Thyroid gland (tissue), 4 donors: ENCODE measurements around the gene TMEM14A. TPM values are rescaled to one million over a fixed set of nuclear protein-coding genes. Genes with fewer than 3 reads are reported as not detected.

Experiments used
- DNase-seq, 2 donors: peaks; one replicate each; pipeline ENCODE4 v3.0.0-alpha.2; 2019
- H3K27ac ChIP-seq, 3 donors: fragments of 200-600 bp; sonication (generic); 1 replicate in 2 of 3; 2 replicates in 1 of 3; pipeline ENCODE4 v1.5.1; 2016 to 2019; ENCODE audit warnings: mild to moderate bottlenecking in 1 of 3, moderate library complexity in 1 of 3
- H3K27me3 ChIP-seq: fragments of 200-600 bp; sonication (generic); one replicate; pipeline ENCODE4 v1.5.1; 2019
- H3K36me3 ChIP-seq, 2 donors: fragments of 200-600 bp; sonication (generic); one replicate each; pipeline ENCODE4 v1.5.1; 2016 to 2019
- H3K4me1 ChIP-seq, 2 donors: fragments of 200-600 bp; sonication (generic); one replicate each; pipeline ENCODE4 v1.5.1; 2017 to 2019
- H3K4me3 ChIP-seq, 3 donors: fragments of 200-600 bp; sonication (generic); replicated peaks in 1 of 3; 1 replicate in 2 of 3; 2 replicates in 1 of 3; pipeline ENCODE4 v1.5.1; 2016; ENCODE audit warnings: mild to moderate bottlenecking in 1 of 3
- H3K9me3 ChIP-seq: fragments of 200-600 bp; sonication (generic); one replicate; pipeline ENCODE4 v1.5.1; 2017
- POLR2A ChIP-seq, 2 donors: fragments of 450-650 bp; IDR thresholded peaks; one replicate each; pipeline ENCODE4 v1.6.1; 2017; ENCODE audit warnings: antibody characterized with exemption in 2 of 2, mild to moderate bottlenecking in 2 of 2, moderate library complexity in 1 of 2
- WGBS, 2 donors: methylation state at CpG; one replicate each; pipeline ENCODE4 v1.1.5; 2017; 5-methylcytosine and 5-hydroxymethylcytosine counted together
- intact Hi-C: fragments of 100-400 bp; cut with DNase I; formaldehyde crosslinking; loops from one replicate; pipeline ENCODE4 v1.15.1; 2023
- total RNA-seq, 4 donors: library from RNA; depleted of rRNA; stranded (reverse); fragments of >200 nt; gene quantifications; one replicate each; pipeline ENCODE4 v1.2.3, GENCODE V29; 2016
- TF ChIP-seq, protein P1 (sequence below), 6 experiments: fragments of 200-600 bp in 3 of 6; fragments of 450-650 bp in 3 of 6; sonication (generic) in 3 of 6; IDR thresholded peaks; one replicate each; pipeline ENCODE4 v1.5.1; 2016 to 2019; ENCODE audit warnings: antibody characterized with exemption in 6 of 6, mild to moderate bottlenecking in 2 of 6, inconsistent platforms in 1 of 6, moderate library complexity in 1 of 6

The TMEM14A gene
- total RNA-seq, 4 donors from 2014 or later = 15.3 to 43.0 (median 27.1) TPM

DNA sequence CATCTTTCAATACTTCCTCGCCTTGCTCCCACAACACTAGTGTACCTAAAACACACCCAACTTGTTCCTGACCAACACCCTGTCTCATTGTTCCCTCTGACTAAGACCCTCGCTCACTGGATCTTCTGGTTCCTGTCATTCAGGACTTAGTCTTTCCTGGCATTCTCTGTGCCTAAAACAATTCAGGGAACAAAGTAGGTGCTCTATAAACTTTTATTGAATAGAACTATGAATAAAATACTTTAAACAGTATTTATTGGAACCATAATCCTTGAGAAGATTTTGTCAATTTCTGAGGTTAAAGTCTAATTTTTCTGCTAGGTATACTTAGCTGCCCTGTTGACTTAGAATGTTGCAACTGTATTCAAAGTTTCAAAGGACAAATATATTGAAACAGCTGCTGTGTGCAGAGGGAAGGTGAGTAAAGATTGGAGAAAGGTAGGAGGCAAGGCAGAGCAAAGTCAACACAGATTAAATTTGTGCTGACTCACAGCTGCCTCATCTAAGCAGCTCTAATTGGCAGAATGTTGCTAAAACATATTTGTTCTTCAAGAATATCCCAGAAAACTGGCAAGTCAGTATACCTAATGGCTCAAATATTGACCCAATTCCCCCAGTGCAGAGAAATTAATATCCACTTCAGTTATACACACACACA, 54.8 kb downstream of the TMEM14A start:
- no peak for DNase-seq
- Histone ChIP-seq H3K36me3 (no peaks in the 10 kb centered on the region), H3K27me3 (no peaks in the 10 kb centered on the region), H3K4me1 (peaks cover 5 to 14% of the 10 kb centered on the region in 2 donors), H3K4me3 (no peak overlapping the region), H3K9me3 (no peaks in the 10 kb centered on the region), H3K27ac (peak overlapping the region in 2 of 3 donors; percentile 1 to 35)
- intact Hi-C loops = no loop called here
- no peak for TF ChIP-seq POLR2A (IDR thresholded peaks at IDR 0.05)
- TF ChIP-seq, protein P1, sequence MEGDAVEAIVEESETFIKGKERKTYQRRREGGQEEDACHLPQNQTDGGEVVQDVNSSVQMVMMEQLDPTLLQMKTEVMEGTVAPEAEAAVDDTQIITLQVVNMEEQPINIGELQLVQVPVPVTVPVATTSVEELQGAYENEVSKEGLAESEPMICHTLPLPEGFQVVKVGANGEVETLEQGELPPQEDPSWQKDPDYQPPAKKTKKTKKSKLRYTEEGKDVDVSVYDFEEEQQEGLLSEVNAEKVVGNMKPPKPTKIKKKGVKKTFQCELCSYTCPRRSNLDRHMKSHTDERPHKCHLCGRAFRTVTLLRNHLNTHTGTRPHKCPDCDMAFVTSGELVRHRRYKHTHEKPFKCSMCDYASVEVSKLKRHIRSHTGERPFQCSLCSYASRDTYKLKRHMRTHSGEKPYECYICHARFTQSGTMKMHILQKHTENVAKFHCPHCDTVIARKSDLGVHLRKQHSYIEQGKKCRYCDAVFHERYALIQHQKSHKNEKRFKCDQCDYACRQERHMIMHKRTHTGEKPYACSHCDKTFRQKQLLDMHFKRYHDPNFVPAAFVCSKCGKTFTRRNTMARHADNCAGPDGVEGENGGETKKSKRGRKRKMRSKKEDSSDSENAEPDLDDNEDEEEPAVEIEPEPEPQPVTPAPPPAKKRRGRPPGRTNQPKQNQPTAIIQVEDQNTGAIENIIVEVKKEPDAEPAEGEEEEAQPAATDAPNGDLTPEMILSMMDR (IDR thresholded peaks at IDR 0.05) = no peak
- WGBS, 2 donors = 83 to 84% methylated on average over 2 of the region's 2 CpGs

DNA sequence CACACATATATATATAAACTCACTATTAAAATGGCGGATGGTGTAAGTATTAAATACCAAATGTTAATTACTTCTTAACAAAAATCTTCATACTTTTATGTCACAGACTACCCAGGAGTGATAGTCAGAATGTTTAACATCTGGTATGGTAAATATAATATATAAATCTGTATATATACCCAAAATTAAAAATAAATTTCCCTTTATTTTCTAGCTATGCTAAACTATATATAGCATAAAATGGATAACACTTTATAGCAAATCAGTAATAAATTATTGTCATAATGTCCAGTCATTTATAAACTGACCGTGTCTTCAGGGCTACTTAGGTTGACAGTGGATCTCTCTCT, 55.3 kb downstream of the TMEM14A start:
- Histone ChIP-seq H3K27me3 (no peaks in the 10 kb centered on the region), H3K4me1 (peaks cover 5 to 14% of the 10 kb centered on the region in 2 donors), H3K4me3 (no peak overlapping the region), H3K9me3 (no peaks in the 10 kb centered on the region), H3K36me3 (no peaks in the 10 kb centered on the region), H3K27ac (peak overlapping the region in 1 of 3 donors; percentile 1)
- no peak for DNase-seq
- no peak for TF ChIP-seq POLR2A (IDR thresholded peaks at IDR 0.05)
- TF ChIP-seq, protein P1 (IDR thresholded peaks at IDR 0.05) = no peak
- intact Hi-C loops = no loop called here
- 81 to 90% methylated on average over 2 of the region's 2 CpGs for WGBS, 2 donors

DNA sequence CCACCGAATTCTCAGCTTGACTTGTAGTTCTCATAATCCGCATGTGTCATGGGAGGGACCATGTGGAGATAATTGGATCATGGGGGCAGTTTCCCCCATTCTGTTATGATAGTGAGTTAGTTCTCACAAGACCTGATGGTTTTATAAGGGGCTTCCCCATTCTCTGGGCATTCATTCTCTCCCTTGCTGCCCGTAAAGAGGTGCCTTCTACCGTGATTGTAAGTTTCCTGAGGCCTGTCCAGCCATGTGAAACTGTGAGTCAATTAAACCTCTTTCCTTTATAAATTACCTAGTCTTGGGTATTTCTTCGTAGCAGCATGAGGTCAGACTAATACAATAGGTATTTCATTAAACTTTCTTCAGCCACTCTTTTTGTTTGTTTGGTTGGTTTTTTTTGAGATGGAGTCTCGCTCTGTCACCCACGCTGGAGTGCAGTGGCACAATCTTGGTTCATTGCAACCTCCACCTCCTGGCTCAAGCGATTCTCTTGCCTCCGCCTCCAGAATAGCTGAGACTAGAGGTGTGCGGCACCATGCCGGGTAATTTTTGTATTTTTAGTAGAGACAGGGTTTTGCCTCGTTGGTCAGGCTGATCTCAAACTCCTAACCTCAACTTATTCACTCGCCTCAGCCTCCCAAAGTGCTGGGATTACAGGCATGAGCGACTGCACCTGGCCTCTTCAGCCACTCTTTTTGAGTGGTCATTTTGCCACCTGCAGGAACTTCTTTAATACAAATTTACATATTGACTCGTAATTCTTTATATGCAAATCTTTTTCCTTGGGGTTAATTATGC, 56.0 kb downstream of the TMEM14A start:
- peak overlapping the region in 1 of 3 donors; percentile 1 for H3K27ac ChIP-seq
- no peak for DNase-seq
- no peaks in the 10 kb centered on the region for H3K36me3 ChIP-seq
- H3K4me3 ChIP-seq = no peak overlapping the region
- H3K4me1 ChIP-seq = peaks cover 5 to 14% of the 10 kb centered on the region in 2 donors
- 69 to 70% methylated on average over 15 of the region's 15 CpGs for WGBS, 2 donors
- no peak for TF ChIP-seq POLR2A (IDR thresholded peaks at IDR 0.05)
- TF ChIP-seq, protein P1 (IDR thresholded peaks at IDR 0.05) = no peak
- no peaks in the 10 kb centered on the region for H3K27me3 ChIP-seq
- no peaks in the 10 kb centered on the region for H3K9me3 ChIP-seq
- intact Hi-C loops = no loop called here

DNA sequence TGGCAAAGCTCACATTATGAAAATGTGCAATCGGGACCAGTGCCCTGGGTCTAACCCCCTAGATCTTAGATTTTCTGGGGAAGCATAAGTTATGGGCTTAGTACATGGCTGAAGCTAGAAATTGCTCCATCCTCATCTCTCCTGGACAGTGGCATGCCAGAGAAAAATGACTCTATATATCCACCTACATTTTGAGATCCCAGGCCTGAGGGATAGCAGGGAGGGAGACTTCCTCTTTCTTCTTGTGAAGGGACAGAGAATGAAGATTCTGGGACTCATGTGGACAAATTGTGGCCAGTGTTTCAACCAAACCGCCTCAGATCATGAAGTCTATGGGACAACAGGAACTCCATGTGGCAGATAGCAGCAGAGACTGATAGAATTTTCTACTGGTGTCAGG, 57.0 kb downstream of the TMEM14A start:
- Histone ChIP-seq H3K27ac (no peak overlapping the region), H3K4me1 (peaks cover 5 to 14% of the 10 kb centered on the region in 2 donors)
- 97 to 100% methylated on average over 2 of the region's 2 CpGs for WGBS, 2 donors

More for the DNA sequence above, 57.0 kb downstream of the TMEM14A start:
- Histone ChIP-seq H3K9me3 (no peaks in the 10 kb centered on the region), H3K36me3 (no peaks in the 10 kb centered on the region), H3K27me3 (no peaks in the 10 kb centered on the region), H3K4me3 (no peak overlapping the region)
- intact Hi-C loops = no loop called here
- DNase-seq = no peak
- TF ChIP-seq, protein P1 (IDR thresholded peaks at IDR 0.05) = no peak
- TF ChIP-seq POLR2A (IDR thresholded peaks at IDR 0.05) = no peak
